Adrenal gland (tissue), 5 donors: Measurements from ENCODE around the gene NFIL3.

ENCODE experiments used
- CTCF ChIP-seq, 6 experiments: fragments of 450-650 bp in 4 of 6; fragments of 200-600 bp in 2 of 6; sonication (generic) in 1 of 6; IDR thresholded peaks; 1 replicate in 5 of 6; 2 replicates in 1 of 6; pipeline versions ENCODE4 v1.5.1 to v1.8.0; 2016 to 2021; ENCODE audit warnings: antibody characterized with exemption in 6 of 6, mild to moderate bottlenecking in 2 of 6, moderate library complexity in 1 of 6
- POLR2A ChIP-seq, 2 donors: fragments of 450-650 bp; IDR thresholded peaks; one replicate each; pipeline ENCODE4 v1.6.1; 2017; ENCODE audit warnings: antibody characterized with exemption in 2 of 2, mild to moderate bottlenecking in 2 of 2, moderate library complexity in 1 of 2
- donor health status: DM: no; HTN: no; CAD: no.

- TF ChIP-seq CTCF (IDR thresholded peaks at IDR 0.05) (no peak), POLR2A (IDR thresholded peaks at IDR 0.05) (no peak)
Measured at GRCh38 chr9:91374939-91375338, 48.7 kb downstream of the NFIL3 start.
